HG03280 (cell line): ENCODE data around the gene TLR10.
"Not testable (repeated sequence)": the region's sequence is repeated elsewhere in the genome, so short reads cannot be mapped to it uniquely, and the experiment has no call there.

Source experiments
- ATAC-seq: cut with Tn5 transposase; IDR thresholded peaks from one replicate; pipeline ENCODE4 v1.9.1; 2021; ENCODE audit warnings: mild to moderate bottlenecking, moderate library complexity; ENCODE audit not compliant: unreplicated experiment

TLR10 gene

DNA sequence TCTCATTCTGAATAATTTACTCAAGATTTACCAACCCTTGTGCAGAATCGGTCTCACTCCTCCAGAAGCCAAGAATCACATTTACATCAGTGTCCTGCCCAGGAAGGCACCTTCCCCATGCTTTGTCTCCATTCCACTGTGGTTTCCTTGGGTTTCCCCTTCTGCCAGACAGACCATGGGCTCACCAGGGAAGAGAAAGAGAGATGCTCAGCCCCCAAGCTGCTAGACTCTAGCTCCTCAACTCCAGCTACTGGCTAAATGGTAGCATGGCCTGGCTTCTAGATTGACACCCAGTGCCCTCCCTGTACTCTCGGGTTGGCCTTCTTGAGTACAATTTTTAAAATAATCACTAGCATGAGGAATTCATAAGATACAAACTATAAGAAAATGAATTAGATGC, 12.9 kb downstream of the TLR10 start:
- ATAC-seq, result no peak

- no peak for ATAC-seq
Measured at GRCh38 chr4:38769441-38769840, 13.3 kb downstream of the TLR10 start.

DNA sequence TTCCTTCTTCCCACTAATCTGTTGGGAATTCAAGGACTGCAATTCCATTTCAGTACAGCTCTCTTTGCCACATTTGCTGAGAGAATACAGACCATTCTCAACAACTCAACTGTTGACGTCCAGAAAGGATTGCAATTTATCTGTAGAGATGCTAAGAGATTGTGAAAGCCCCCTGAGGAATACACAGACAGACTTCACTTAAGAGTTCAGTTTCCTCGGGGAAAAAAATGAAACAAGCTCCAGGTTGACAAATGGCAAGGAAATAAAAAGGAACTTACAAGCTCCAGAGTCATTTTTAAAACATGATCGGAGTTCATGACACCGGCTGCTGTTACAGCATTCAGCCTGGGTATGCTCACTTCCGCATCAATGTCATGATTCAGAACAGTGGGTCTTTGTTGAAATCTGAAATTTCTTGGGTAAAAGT, 13.8 kb downstream of the TLR10 start:
- no peak for ATAC-seq

GRCh38 chr4:38766940-38767339, 15.8 kb downstream of the TLR10 start:
- ATAC-seq, result not testable (repeated sequence)

DNA sequence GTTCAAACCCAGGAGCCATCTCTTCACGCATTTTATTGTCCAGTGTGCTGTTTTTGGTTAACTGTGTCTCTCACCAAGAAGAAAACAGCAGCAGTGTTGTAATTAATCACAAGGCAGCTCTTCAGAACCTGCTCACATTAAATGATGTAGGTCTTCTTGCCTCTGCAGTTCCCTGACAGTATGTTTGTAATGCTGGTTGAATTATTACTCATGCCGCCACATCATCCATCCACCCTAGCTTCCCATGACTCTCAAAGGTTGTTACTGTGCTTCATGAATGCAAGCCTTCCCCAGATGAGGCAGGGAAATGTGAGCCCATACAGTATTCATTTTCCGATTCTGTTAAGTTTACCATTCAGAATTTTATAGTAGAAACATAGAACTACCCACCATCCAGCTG, 17.4 kb downstream of the TLR10 start:
- ATAC-seq, result no peak

DNA sequence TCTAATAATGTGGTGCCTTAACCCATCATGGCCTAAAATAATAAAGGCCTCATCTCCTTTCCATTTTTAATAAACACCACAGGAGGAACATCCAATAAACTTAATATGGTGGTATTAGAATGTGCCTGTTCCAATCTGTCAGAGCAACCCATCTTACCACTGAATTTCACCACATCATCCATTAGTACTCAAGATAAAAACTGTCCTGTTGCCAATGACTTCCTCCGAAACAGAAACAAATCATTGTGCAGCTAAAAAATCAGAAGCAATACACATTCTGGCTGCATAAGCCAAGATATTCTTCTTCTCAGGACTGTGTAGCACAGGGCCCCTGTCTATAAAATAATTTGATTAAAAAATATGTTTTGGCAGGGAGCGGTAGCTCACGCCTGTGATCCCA, 18.5 kb downstream of the TLR10 start:
- no peak for ATAC-seq

GRCh38 chr4:38762560-38762959, 20.2 kb downstream of the TLR10 start:
- no peak for ATAC-seq

- ATAC-seq, result no peak
Measured at GRCh38 chr4:38759790-38760122, 23.0 kb downstream of the TLR10 start.

DNA sequence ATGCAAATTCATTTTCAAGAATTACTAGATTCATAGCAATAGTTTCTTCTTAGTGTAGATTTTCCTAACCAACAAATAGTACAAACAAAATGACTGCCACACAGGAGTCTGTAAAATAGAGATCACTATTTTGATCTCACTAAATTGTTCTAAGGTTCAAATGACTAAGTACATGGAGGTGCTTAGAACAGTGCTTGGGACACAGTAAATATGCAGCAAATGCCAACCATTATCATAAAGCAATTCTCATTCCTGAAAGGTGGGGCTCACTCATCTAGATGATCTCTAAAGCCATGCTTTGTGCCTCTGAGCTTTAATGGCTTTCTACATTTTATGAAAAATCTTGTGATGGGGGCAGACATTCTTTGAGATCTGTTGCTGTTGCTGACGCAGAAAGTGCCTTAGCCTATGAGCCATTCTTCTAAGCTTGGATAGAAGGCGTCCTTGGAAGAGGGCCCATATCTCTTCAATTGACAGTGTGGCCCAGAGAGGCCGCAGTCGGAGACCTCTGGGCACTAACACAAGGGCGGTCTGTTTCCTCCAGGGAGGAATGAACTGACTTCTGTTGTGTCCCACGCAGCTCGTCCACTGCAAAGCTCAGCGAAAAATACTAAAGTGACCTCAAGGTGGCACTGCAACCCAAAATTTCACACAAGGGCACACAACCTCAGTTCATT, 23.5 kb downstream of the TLR10 start:
- no peak for ATAC-seq

- no peak for ATAC-seq
Measured at GRCh38 chr4:38757945-38758600, 24.7 kb downstream of the TLR10 start.

DNA sequence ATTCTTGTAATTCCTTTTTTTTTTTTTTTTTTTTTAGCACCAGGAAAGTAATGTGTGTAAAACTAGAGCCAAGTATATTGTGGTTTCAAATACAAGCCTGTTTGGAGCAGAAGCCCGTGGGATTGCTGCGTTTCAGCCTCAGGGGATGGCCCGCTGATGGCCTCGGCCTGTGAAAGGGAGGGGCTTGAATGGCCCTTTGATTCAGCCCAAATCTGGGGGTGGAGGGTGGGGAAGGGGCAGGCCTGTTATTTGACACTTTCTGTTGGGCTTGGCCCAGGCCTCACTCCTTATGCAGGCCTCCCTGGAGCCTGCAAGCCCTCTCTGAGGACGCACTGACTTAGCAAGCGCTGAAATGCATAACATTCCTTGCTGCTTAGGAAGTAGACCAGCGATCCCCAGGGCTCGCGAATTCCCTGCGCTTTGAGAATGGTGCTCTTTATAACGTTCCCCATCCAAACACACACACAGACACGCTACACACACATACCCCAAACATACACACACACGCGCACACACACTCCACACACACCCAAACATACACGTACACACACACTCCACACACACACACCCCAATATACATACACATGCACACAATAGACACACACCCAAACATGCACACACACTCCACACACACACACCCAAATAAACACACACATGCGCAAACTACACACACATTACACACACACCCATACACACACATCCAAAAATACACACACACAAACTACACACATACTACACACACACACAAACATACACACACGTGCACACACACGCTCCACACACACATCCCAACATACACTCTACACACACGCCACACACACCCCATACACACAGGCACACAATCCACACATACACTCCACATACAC, 29.6 kb downstream of the TLR10 start:
- ATAC-seq, result no peak

- peak; percentile 99 for ATAC-seq
Measured at GRCh38 chr4:38752372-38752940, 30.3 kb downstream of the TLR10 start.

- ATAC-seq, result no peak
Measured at GRCh38 chr4:38751341-38752010, 31.3 kb downstream of the TLR10 start.

GRCh38 chr4:38749336-38749735, 33.5 kb downstream of the TLR10 start:
- ATAC-seq, result no peak

DNA sequence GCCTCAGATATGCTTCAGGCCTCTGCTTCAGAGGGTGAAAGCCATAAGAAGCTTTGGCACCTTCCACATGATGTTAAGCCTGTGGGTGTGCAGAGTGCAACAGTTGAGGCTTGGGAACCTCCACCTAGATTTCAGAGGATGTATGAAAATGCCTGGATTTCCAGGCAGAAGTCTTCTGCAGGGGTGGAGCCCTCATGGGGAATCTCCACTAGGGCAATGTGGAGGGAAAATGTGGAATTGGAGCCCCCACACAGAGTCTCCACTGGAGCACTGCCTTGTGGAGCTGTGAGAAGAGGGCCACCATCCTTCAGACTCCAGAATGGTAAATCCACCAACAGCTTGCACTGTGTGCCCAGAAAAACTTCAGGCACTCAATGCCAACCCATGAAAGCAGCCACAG, 35.2 kb downstream of the TLR10 start:
- no peak for ATAC-seq

- no peak for ATAC-seq
Measured at GRCh38 chr4:38745881-38746280, 36.9 kb downstream of the TLR10 start.

- ATAC-seq, result no peak
Measured at GRCh38 chr4:38743866-38744265, 38.9 kb downstream of the TLR10 start.

DNA sequence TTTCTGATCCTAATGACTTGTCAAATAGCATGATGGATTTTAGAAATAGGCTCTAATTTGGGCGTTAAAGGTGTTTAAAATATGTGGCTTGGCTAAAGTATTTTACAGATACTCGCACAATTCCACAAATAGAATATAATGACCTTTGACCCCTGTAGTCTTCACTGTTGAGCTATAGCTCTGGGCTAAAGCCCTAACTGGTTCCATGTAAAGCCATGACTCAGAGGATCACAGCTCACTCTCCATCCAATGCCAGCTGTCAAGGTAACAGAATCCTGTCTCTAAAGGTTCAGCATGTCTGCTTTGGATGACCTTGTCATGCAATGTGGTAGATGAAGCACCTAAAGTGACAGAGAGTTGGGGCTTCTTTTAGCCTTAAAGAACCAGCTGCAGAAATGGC, 42.5 kb downstream of the TLR10 start:
- no peak for ATAC-seq

DNA sequence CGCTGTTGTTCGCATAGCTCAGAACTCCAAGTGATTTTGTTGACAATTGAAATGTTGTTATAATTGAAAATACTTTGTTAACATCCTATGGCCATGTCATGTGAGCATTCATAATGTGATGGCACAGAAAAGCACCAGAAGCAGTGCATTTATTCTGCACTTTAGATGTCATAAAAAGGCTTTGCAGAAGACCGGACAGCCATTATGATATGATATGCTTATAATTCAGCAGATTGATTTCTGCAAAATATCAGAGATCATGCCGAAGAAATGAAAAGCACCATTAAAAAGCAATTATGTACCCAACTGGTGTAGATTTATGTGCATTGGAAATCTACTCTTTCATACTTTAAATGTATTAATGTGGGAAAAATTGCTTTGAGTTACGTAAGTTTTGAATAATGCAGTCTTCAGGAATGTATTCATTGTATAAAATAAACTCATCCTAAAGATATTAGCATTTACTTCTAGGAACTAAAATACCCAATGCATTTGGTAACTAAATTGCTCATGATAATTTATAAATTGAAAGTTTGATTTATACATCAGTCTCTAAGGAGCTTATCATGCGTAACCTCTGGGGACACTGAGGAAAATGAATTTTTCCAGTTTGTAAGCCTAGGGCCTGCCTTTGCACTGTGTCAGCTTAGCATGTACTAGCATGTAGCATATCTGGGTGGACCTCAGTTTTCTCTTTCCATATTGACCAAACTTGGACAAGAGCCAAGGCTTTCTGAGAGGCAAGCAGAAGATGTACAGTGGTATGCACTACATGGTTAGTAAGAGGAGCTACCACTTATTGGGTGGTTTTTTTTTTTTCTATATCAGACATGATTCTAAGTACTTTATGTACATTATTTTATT, 43.6 kb downstream of the TLR10 start:
- ATAC-seq, result no peak

DNA sequence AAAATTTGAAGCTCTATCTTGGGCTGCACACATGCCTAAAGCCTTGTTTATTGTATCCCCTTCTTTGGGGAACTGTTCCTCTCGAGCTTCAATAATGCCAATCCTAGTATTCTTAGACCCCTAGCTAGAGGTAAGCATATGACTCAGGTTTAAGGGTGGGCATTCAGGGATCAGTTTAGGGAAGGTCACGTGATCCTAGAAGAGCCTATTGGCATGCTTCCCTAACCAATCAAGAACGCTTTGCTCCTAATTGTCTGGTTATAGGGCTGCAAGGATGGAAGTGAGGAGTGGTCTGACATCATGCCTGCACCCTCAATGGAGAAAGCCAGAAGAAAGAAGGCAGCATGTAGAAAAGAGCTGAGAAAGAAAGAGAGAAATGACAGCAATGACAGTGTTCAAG, 46.9 kb downstream of the TLR10 start:
- ATAC-seq, result no peak
